NK-92 (cell line): ENCODE results near the gene TAF4.
"Not testable (repeated sequence)": the region's sequence is repeated elsewhere in the genome, so short reads cannot be mapped to it uniquely, and the experiment has no call there.

ENCODE experiments used
- DNase-seq: peaks from one replicate; lab custom pipeline; 2025; ENCODE audit not compliant: unreplicated experiment; lab: John Stamatoyannopoulos, UW

The TAF4 gene

DNA sequence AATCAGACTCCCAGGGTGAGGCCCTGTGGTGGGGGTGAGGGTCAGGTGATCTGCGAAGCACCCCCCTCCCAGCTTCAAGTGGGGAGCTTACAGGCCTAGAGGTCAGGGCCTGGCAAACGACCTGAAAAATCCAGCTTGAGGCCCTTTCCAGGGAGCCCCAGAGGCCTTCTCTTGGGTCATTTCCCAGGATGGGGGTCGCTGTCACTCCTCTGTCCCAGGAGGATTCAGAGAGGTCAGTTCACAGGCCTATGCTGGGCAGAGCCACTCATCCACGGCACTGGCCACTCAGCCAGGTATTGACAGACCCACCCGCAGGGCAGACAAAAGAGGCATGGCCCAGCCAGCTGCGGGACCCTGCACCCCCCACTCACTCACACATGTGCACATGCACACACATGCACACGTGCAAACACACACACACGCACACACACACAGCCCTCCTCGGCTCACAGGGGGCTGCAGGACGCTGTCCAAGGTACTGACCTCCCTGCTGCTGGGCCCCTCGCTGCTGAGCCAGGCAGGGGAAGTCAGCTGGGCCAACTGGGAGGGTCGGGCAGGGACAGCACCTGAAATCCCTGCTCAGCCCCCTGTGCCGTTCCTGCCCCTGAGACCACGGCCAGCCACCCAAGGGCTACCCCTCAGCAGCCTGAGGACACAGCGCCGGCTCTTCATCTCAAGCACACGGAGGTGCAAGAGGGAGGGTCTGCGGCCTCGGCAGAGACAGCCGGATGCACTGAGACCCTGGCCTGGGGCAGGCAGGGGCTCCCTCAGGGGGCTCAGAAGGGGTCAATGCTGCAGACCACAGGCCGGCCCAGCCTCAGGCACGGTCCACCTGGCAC is 113.8 kb downstream of the TAF4 start:
- no peak for DNase-seq

DNA sequence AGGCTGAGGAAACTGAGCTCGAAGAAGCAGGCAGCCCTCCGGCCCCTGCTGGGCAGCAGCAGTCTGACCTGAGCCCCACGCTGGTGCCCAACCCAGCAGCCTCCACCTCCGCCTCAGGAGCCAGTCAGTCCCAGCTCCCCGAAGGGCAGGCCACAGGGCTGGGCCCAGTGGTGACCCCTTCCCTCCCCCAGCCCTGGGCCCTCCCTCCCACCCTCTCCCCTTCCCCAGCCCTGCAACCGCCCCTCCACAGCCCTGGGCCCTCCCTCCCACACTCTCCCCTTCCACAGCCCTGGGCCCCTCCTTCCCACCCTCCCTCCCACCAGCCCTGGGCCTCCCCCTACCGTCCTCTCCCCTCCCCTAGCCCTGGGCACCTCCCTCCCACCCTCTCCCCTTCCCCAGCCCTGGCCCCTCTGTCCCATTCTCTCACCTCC is 115.0 kb downstream of the TAF4 start:
- DNase-seq: no peak

DNA sequence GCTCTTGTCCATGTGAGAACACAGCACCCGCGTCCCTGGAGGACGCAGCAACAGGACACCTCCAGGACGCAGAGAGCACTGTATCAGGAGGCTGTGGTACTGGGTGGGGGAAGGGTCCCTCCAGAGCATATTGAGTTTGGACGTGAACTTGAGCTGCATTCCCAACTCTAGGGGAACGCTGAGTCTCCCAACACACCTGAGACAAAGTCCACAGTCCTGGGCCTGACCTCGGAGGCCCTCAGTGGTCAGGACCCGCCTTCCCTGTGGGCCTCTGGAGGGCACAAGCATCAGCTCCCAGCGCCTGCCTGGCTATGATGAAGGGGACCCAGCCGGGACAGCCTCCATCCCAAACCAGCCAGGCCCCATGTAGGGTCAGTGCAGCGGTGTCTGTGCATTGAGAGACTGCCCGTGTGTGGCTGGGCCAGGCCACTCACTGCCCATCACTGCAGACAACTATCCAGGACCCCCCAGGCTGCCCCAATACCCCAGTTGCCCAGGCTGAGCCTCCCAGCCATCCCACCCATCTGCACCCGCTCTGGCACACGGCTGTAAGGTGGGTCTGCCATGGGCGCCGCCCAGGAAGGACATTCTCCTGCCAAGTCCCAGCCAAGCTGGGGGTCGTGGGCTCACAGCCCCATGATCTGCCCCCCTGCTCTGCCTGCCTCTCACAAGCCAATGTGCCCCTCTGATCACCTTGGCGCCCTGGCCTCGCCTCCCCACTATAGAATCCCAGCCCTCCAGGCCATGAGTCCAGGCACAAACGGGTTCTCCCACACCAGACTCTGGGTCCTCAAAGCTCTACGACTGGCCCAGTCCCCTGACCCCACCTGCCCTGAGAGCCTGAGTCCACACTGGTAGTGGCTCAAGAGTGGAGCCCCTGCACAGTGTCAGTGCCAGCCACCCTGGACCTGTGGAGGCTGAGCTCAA is 115.7 kb downstream of the TAF4 start:
- no peak for DNase-seq

DNA sequence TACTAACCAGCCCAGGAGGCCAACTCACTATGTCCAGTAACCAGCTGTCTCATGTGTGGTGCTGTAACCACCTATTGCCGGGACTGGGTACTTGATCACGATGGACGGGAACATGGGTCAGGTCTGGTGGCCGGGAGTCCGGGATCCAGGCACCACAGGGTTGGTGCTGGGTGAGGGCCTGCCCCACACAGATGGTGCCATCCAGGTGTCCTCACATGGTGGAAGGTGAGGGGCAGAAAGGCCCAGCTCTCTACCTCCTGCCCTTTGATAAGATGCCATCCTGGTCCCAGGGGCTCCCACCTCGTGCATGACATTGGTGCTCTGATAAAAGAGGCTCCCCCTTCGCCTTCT is 116.3 kb downstream of the TAF4 start:
- no peak for DNase-seq

DNA sequence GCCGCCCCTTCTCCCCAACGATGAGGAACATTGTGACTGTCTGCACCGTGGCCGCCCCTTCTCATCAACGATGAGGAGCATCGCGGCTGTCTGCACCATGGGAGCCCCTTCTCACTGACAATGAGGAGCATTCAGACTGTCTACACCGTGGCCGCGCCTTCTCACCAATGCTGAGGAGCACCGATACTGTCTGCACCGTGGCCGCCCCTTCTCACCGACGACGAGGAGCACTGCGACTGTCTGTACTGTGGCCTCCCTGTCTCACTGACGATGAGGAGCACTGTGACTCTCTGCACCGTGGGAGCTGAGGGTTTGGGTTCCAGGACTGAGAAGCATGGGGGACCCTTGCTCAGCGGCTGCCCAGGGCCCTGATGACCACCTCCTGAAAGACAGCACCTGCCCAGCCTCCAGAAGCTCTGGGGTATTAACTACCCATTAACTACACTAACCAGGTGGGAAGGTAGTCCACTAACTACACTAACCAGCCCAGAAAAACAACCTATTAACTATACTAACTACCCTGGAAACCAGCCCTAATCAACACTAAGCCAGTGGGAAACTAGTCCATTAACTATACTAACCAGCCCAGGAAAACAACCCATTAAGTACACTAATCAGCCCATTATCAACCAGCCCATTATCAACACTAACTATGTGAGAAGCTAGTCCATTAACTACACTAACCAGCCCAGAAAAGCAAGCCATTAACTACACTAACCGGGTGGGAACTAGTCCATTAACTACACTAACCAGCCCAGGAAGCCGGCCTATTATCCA is 116.9 kb downstream of the TAF4 start:
- no peak for DNase-seq

DNA sequence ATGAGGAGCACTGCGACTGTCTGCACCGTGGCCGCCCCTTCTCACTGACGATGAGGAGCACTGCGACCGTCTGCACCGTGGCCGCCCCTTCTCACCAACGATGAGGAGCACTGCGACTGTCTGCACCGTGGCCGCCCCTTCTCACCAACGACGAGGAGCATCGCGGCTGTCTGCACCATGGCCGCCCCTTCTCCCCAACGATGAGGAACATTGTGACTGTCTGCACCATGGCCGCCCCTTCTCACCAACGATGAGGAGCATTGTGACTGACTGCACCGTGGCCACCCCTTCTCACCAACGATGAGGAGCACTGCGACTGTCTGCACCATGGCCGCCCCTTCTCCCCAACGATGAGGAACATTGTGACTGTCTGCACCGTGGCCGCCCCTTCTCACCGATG is 117.6 kb downstream of the TAF4 start:
- not testable (repeated sequence) for DNase-seq

DNA sequence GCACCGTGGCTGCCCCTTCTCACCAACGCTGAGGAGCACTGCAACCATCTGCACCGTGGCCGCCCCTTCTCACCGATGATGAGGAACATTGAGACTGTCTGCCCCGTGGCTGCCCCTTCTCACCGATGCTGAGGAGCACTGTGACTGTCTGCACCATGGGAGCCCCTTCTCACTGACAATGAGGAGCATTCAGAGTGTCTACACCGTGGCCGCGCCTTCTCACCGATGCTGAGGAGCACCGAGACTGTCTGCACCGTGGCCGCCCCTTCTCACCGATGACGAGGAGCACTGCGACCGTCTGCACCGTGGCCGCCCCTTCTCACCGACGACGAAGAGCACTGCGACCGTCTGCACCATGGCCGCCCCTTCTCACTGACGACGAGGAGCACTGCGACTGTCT is 120.2 kb downstream of the TAF4 start:
- not testable (repeated sequence) for DNase-seq

DNA sequence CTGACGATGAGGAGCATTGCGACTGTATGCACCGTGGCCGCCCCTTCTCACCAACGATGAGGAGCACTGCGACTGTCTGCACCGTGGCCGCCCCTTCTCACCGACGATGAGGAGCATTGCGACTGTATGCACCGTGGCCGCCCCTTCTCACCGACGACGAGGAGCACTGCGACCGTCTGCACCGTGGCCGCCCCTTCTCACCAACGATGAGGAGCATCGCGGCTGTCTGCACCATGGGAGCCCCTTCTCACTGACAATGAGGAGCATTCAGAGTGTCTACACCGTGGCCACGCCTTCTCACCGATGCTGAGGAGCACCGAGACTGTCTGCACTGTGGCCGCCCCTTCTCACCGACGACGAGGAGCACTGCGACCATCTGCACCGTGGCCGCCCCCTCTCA is 120.7 kb downstream of the TAF4 start:
- not testable (repeated sequence) for DNase-seq

DNA sequence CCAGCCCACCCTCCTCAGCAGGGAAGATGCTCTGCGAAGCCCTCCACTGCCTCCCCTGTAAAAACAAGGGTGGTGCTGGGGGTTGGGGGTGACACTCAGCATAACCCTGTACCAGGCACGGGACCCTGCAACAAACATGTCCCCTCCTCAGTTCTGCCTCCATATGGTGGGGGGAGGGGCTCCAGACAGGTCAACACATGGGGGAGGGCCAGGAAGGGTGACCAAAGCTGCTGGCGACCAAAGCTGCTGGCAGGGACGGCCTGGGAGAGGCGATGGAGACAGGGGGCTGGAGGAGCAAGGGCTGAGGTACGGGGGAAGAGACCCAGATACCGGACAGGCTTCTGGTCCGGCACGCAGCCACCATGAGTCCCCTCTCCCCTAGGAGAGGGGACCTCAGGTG is 123.2 kb downstream of the TAF4 start:
- DNase-seq: no peak

DNA sequence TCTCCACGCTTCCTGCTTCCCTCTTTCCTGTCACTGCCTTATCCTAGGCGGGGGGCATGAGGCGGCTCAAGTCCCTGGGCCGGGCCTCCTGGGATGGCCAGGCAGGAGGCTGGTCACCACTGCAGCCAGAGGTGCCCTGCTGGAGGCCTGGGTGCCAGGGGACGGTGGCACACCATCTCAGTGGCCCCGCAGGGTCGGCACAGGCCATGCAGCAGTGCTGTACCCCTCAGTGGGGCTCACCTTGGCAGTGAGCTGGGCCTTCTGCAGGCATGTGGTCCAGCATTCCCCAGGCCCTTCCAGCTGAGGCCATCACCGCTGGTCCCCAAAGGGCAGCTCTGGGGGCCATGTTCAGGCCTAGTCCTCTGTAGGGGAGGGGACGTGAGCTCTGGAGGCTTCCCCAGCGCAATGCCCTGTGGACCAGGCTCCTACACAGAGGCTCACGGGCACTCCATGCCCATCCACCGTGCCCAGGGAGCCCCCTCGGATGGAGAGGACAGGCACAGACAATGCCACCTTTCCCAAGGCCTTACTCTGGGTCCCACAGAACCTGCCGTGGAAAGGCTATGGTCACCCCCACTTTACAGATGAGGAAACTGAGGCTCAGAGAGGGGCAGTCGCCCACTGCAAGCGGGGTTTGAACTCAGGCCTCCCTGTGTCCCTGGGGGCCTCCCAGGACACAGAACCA is 123.8 kb downstream of the TAF4 start:
- DNase-seq: no peak

DNA sequence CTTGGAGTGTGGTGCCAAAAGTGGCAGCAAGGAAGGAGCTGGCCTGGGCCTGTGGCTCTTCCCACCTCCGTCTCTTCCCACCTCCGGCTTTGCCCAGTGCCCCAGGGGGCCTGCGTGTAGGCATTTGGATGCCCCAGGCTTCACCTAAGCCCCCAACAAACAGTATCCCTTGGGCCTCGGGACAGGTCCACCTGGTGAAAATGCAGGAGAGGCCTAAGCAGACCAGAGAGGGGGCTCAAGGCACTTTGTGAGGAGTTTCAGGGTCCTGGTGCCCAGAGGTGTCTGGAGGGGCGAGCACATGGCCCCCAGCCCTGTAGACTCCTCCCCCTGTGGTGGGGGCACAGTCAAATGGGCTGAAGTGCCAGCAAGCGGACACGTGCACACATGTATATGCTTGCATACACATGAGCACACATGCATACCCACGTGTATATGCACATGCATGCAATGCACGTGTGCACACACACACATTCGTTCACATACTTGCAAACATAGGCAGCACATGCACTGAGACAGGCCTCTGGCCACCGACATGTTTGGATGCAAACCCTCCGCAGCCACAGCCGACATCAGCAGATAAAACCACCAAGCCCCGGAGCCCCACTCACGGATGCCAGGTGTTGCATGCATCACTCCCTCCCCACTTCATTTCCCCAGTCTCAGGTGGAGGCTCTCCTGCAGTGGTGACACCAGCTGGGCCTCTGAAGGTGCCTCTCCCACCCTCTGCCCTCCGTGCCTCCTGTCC is 124.5 kb downstream of the TAF4 start:
- DNase-seq: no peak

DNA sequence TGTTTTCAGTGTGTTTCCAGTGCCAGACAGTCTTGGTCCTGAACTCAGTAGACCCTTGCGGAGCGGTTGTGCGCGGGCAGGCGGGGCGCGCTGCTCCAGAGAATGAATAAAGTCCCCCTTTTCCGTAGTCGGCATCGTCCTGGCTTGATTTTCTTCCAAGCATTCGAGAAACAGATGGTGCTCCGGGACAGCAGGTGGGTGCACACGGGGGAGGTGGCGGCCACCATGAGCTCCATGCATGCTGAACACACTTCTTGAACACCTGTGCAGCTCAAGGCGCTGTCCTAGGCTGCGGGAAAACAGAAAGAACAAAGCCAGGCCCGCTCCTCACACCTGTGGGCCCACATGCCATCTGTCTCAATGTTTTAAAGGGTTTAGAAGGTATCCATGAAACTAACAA is 125.2 kb downstream of the TAF4 start:
- no peak for DNase-seq

DNA sequence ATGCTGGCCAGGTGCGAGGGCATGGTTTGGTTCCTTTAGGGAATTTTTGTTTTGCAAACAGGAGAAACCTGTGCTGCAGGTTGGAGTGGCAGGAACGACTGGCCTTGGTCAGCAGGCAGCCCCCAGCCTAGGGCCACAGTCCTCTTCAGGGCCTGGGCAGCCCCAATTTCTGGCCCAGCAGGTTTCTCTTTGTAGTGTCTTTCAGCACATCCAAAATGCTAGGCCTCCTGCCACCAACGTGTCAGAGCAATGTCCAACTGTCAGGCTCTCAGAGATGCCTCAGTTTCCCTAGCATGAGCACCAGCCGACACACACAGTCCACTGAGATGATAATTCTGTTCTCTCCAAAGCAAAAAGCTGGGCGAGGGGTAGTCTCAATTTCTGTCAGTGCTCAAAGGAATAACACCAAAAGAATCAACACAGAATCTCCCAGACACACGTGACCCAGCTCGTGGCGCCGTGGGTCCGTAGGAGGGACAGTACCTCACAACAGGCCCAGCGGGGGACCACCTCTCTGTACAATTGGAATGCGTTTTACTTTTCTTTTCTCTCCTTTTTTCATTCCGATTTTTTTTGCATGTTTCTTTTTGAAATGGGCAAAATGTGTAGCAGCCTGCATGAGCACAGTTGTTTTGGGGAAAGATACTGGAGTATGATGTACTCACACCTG is 125.9 kb downstream of the TAF4 start:
- DNase-seq: no peak

DNA sequence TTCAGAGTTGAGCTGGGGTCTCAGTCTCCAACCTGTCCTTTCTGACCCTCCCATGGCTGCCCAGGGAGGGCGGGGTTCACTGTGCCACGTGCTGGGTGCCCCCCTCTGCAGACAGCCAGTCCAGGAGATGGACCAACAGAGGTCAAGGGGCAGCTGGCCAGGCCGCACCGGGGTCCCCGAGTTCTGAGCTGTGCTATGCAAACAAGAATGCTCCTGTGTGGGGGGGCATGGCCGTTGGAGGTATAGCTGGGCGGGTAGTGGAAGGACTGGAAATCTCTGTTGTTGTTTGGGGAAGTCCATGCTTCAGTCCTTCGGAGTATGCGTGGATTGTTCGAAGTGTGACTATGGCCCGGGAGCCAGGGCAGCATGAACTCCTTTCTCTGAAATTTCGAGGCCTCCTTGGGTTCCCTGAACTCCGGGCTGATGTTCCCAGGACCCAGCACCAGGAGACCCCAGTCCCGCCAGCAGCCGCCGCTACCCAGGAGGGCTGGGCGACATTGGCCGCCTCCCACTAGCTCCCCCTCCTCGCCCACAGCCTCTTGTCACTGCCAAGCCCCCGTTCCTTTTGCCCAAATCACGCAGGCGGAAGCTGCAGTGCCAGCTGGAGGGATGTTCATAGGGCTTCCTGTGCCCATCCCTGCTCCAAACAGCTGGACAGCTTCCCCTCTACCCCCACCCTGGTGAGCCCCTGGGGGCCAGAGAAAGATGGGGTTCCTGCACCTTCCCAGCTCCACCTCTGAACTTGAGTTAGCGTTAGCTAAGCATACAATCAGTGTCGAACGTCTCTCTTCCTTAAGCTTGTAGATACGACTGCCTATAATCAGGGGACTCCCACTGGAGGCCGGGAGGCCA is 126.6 kb downstream of the TAF4 start:
- DNase-seq: no peak

DNA sequence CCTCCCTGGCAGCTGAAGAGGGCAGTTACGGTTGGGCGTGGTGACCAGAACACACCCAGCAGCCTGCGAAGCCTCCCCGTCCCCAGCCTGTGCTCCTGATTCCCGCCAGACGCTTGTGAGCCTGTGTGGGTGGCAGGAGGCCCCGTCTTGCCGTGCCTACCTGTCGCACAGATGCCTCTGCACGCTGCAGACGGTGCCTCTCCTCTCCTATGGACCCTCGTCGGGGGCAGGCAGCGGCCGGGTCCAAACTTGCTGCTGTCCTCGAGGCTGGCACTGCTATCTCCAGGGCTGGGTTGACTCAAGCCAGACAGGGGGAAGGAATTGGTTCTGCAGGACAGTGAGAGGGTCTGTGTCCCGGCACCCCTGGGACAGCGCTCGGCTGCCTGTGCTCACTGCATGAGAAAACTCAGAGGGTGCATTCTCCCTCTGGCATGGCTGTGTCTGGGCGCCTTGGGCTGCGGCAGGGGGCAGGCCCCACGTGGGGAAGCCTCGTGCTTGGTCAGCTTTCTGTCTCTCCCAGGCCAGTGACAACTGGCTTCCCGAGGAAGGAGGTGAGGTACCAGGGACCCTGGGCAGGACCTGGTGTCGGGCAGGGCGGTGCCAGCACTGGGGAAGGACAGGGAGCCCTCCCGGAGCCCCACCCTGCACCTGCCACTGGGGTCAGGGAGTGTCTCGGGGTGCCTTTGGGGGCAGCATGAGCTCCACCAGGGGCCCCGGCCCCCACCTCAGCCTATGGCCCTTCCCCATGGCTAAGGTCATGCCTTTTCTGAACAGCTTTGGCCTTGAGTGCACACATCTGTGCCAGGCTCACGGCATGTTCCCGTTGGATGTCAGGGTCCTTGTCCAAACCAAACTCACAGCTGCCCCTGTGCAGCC is 127.5 kb downstream of the TAF4 start:
- no peak for DNase-seq

DNA sequence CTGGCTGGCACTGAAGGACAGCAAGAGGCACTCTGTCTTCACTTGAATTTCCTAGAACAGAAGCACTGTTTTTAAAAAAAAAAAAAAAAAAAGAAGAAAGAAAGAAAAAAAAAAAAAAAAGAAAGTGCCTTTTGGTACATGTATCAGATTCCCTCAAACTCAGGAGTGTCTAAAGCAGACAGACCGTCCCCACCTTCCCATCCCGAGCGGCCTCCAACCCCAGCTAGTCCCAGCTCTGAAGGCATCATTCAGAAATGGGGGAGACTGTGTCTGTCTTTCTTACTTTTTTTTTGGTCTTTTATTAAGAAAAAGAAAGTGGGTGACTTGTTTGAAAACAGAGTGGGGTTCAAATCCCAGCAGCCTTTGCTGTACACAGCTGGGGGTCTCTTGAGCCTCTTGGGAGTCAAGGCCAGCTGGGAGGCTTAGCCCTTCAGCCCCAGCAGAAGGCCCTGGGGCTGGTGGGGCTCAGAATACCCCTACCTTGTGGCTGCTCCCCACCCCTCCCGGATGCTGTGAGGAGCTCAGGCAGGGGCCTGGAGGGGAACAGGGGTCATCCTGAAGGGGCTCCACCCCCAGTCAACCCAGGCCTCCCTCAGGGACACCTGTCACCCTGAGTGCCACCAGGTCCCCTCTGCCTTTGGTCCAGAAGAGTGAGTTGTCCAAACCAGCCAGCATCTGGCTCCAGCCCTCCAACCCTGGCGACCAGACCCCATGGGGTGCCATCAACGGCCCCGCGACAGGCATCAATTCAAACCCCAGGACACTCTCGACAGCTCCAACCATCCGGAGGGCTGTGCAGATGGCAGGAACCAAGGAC is 128.3 kb downstream of the TAF4 start:
- DNase-seq: no peak

DNA sequence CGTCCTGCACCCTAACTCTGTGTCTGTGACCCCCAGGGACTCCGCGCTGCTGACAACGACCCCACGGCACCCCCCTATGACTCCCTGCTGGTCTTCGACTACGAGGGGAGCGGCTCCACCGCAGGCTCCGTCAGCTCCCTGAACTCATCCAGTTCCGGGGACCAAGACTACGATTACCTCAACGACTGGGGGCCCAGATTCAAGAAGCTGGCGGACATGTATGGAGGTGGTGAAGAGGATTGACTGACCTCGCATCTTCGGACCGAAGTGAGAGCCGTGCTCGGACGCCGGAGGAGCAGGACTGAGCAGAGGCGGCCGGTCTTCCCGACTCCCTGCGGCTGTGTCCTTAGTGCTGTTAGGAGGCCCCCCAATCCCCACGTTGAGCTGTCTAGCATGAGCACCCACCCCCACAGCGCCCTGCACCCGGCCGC is 129.0 kb downstream of the TAF4 start:
- DNase-seq: no peak
